Neuron (in vitro differentiated cells): ENCODE results near the gene TJP3.
"Not testable (repeated sequence)": the region's sequence is repeated elsewhere in the genome, so short reads cannot be mapped to it uniquely, and the experiment has no call there.

ENCODE experiments used
- H2AFZ ChIP-seq: one replicate; pipeline ENCODE4 v1.6.1; 2013; ENCODE audit warnings: low read depth, mild to moderate bottlenecking, inconsistent platforms, low read length, moderate library complexity
- H3K27me3 ChIP-seq: one replicate; pipeline ENCODE4 v1.6.1; 2013; ENCODE audit warnings: low read length; ENCODE audit not compliant: insufficient read depth
- H3K36me3 ChIP-seq: one replicate; pipeline ENCODE4 v1.6.1; 2013; ENCODE audit warnings: low read length; ENCODE audit not compliant: insufficient read depth
- H3K4me1 ChIP-seq: one replicate; pipeline ENCODE4 v1.6.1; 2013; ENCODE audit warnings: low read length; ENCODE audit not compliant: insufficient read depth
- H3K4me3 ChIP-seq: 2 replicates; pipeline ENCODE4 v1.5.1; 2013; ENCODE audit warnings: mild to moderate bottlenecking, low read length, moderate library complexity
- H3K9me3 ChIP-seq: one replicate; pipeline ENCODE4 v1.6.1; 2013; ENCODE audit warnings: low read length

TJP3 gene

DNA sequence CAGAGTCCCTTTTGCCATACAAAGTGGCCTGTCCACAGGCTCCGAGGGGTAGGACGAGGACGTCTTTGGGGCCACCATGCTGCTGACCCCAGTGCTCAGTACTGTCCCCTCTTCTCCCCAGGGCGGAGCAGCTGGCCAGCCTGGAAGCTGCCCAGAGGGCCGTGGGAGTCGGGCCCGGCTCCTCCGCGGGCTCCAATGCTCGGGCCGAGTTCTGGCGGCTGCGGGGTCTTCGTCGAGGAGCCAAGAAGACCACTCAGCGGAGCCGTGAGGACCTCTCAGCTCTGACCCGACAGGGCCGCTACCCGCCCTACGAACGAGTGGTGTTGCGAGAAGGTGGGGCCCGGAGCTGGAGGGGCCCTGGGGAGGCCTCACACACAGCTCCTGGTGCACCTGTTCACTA, 32.2 kb downstream of the TJP3 start:
- Histone ChIP-seq H3K4me3 (no peak overlapping the region), H3K9me3 (no peaks in the 10 kb centered on the region), H3K36me3 (no peaks in the 10 kb centered on the region), H3K4me1 (no peaks in the 10 kb centered on the region), H3K27me3 (peaks cover 4% of the 10 kb centered on the region), H2AFZ (no peak overlapping the region)

- H3K36me3 ChIP-seq = no peaks in the 10 kb centered on the region
- no peaks in the 10 kb centered on the region for H3K9me3 ChIP-seq
- H3K4me1 ChIP-seq = no peaks in the 10 kb centered on the region
- no peak overlapping the region for H3K4me3 ChIP-seq
- no peaks in the 10 kb centered on the region for H3K27me3 ChIP-seq
- H2AFZ ChIP-seq = no peak overlapping the region
These were observed 35.3 kb downstream of the TJP3 start for GRCh38 chr19:3743486-3743885.

GRCh38 chr19:3745363-3746045, 37.3 kb downstream of the TJP3 start:
- Histone ChIP-seq H3K9me3 (no peaks in the 10 kb centered on the region), H3K27me3 (no peaks in the 10 kb centered on the region), H3K36me3 (peaks cover 4% of the 10 kb centered on the region), H2AFZ (no peak overlapping the region), H3K4me1 (no peaks in the 10 kb centered on the region), H3K4me3 (no peak overlapping the region)

- H3K27me3 ChIP-seq = no peaks in the 10 kb centered on the region
- peaks cover 5% of the 10 kb centered on the region for H3K36me3 ChIP-seq
- no peak overlapping the region for H3K4me3 ChIP-seq
- no peak overlapping the region for H2AFZ ChIP-seq
- H3K9me3 ChIP-seq = no peaks in the 10 kb centered on the region
- H3K4me1 ChIP-seq = no peaks in the 10 kb centered on the region
These were observed 38.3 kb downstream of the TJP3 start for GRCh38 chr19:3746371-3747056.

- Histone ChIP-seq H3K4me1 (no peaks in the 10 kb centered on the region), H3K9me3 (no peaks in the 10 kb centered on the region), H2AFZ (no peak overlapping the region), H3K4me3 (no peak overlapping the region), H3K27me3 (no peaks in the 10 kb centered on the region), H3K36me3 (peaks cover 11% of the 10 kb centered on the region)
These were observed 40.8 kb downstream of the TJP3 start for GRCh38 chr19:3748965-3749364.

DNA sequence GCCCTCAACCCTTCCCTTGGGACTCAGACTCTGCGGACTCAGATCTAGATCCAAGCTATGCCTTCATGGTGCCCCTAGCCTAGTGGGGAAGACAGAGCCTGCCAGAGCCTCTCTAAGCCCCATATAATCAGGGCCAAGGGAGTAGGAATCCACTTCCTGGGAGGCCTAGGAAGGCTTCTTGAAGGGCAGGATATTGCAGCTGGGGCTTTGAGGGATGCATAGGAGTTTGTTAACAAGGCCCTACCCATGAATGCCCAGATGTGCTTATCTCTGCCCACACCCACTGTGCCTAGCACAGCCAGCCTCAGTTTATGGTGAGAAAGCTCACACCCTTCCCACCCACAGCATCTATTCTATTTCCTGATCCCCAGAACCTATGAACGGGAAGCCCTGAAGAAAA, 42.0 kb downstream of the TJP3 start:
- Histone ChIP-seq H3K4me3 (no peak overlapping the region), H3K36me3 (peaks cover 15% of the 10 kb centered on the region), H3K27me3 (no peaks in the 10 kb centered on the region)

GRCh38 chr19:3751236-3751635, 43.1 kb downstream of the TJP3 start:
- no peak overlapping the region for H3K4me3 ChIP-seq
- no peaks in the 10 kb centered on the region for H3K27me3 ChIP-seq
- no peaks in the 10 kb centered on the region for H3K9me3 ChIP-seq
- no peak overlapping the region for H2AFZ ChIP-seq
- peaks cover 15% of the 10 kb centered on the region for H3K36me3 ChIP-seq
- H3K4me1 ChIP-seq = no peaks in the 10 kb centered on the region

More for the DNA sequence above, 42.0 kb downstream of the TJP3 start:
- Histone ChIP-seq H3K4me1 (no peaks in the 10 kb centered on the region), H3K9me3 (no peaks in the 10 kb centered on the region), H2AFZ (no peak overlapping the region)

DNA sequence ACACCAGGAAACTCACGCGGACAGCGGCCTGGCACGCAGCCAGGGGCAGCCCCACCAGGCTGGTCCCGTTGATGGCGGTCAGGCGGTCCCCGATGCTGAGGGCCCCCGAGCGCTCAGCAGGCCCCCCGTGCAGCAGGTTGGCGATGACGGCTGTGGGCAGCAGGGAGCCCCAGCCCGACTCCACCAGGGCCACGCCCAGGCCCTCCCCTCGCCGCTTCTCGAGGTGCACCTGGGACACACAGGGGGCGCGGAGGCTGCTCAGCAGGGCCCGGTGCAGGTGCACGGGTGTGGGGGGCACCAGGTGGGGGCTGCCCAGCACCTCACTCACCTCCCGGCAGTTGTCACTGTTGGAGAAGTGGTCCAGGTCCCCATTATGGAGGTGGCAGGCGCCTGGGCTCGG, 44.3 kb downstream of the TJP3 start:
- H3K9me3 ChIP-seq = no peaks in the 10 kb centered on the region
- no peaks in the 10 kb centered on the region for H3K27me3 ChIP-seq
- no peaks in the 10 kb centered on the region for H3K4me1 ChIP-seq
- H3K36me3 ChIP-seq = peaks cover 15% of the 10 kb centered on the region
- no peak overlapping the region for H3K4me3 ChIP-seq
- H2AFZ ChIP-seq = no peak overlapping the region

- Histone ChIP-seq H3K4me3 (no peak overlapping the region), H2AFZ (no peak overlapping the region), H3K4me1 (no peaks in the 10 kb centered on the region), H3K27me3 (no peaks in the 10 kb centered on the region), H3K9me3 (no peaks in the 10 kb centered on the region), H3K36me3 (peaks cover 15% of the 10 kb centered on the region)
These were observed 45.6 kb downstream of the TJP3 start for GRCh38 chr19:3753631-3754410.

DNA sequence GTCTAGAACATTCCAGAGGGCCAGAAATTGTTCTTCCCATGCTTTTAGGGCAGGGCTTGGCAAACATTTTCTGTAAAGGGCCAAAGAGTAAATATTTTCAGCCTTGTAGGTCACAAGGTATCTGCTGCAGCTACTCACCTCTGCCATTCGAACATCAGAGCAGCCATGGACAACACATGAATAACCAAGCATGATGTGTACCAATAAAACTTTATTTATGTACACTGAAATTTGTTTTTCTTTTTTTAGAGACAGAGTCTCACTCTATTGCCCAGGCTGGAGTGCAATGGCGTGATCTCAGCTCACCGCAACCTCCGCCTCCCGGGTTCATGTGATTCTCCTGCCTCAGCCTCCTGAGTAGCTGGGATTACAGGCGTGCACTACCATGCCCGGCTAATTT, 49.5 kb downstream of the TJP3 start:
- H3K27me3 ChIP-seq, H3K4me3 ChIP-seq, H3K4me1 ChIP-seq, H3K9me3 ChIP-seq, H2AFZ ChIP-seq: not testable (repeated sequence)
- peaks cover 10% of the 10 kb centered on the region for H3K36me3 ChIP-seq

DNA sequence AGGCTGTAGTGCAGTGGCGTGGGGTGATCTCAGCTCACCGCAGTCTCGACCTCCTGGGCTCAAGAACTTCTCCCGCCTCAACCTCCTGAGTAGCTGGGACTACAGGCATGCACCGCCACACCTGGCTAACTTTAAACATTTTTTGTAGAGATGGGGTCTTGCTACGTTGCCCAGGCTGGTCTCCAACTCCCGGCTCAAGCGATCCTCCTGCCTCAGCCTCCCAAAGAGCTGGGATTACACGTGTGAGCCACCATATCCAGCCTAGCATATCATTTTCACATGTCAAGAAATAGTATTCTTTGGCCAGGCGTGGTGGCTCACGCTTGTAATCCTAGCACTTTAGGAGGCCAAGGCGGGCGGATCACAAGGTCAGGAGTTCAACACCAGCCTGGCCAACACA, 50.1 kb downstream of the TJP3 start:
- not testable (repeated sequence) for H3K9me3 ChIP-seq, H2AFZ ChIP-seq, H3K27me3 ChIP-seq, H3K4me1 ChIP-seq, H3K4me3 ChIP-seq
- peaks cover 10% of the 10 kb centered on the region for H3K36me3 ChIP-seq

- peaks cover 3% of the 10 kb centered on the region for H3K4me1 ChIP-seq
- H3K4me3 ChIP-seq = no peak overlapping the region
- no peaks in the 10 kb centered on the region for H3K9me3 ChIP-seq
- H3K36me3 ChIP-seq = peaks cover 6% of the 10 kb centered on the region
- no peak overlapping the region for H2AFZ ChIP-seq
- no peaks in the 10 kb centered on the region for H3K27me3 ChIP-seq
These were observed 51.5 kb downstream of the TJP3 start for GRCh38 chr19:3759482-3760254.
